SK-N-SH treated with all-trans-retinoic acid at 6 μM for 48 hours (cell line): ENCODE data around the gene FLT4.

Experiments used
- ATAC-seq: fragments of 200-7000 bp; cut with Tn5 transposase; 3 replicates; pipeline ENCODE4 v1.9.1; 2020; ENCODE audit warnings: mild to moderate bottlenecking, moderate library complexity
- BACH2 ChIP-seq: fragments of 250-450 bp; sonication (Bioruptor Pico); IDR thresholded peaks from 2 replicates; pipeline ENCODE4 v1.9.0; 2021; ENCODE audit warnings: mild to moderate bottlenecking, borderline replicate concordance
- CSDC2 ChIP-seq: fragments of 250-450 bp; sonication (Bioruptor Pico); IDR thresholded peaks from 2 replicates; pipeline ENCODE4 v1.5.0; 2020; ENCODE audit warnings: mild to moderate bottlenecking, moderate library complexity
- CSRNP3 ChIP-seq: fragments of 250-450 bp; sonication (Bioruptor Pico); IDR thresholded peaks from 2 replicates; pipeline ENCODE4 v1.5.1; 2021; ENCODE audit warnings: mild to moderate bottlenecking, moderate library complexity
- ESRRG ChIP-seq: fragments of 250-450 bp; sonication (Bioruptor Pico); IDR thresholded peaks from 2 replicates; pipeline ENCODE4 v1.6.1; 2021; ENCODE audit warnings: mild to moderate bottlenecking
- ISL1 ChIP-seq: fragments of 250-450 bp; sonication (Bioruptor Pico); IDR thresholded peaks from 2 replicates; pipeline ENCODE4 v2.1.2; 2022; ENCODE audit warnings: mild to moderate bottlenecking, moderate library complexity
- OSR1 ChIP-seq: fragments of 250-450 bp; sonication (Bioruptor Pico); IDR thresholded peaks from 2 replicates; pipeline ENCODE4 v1.8.0; 2022; ENCODE audit warnings: moderate library complexity, mild to moderate bottlenecking, inconsistent platforms
- POU6F1 ChIP-seq: fragments of 250-450 bp; sonication (Bioruptor Pico); IDR thresholded peaks from 2 replicates; pipeline ENCODE4 v1.8.0; 2021; ENCODE audit warnings: low read depth, mild to moderate bottlenecking, moderate library complexity, borderline replicate concordance
- PPARA ChIP-seq: fragments of 250-450 bp; sonication (Bioruptor Pico); IDR thresholded peaks from 2 replicates; pipeline ENCODE4 v1.5.0; 2020; ENCODE audit warnings: mild to moderate bottlenecking, borderline replicate concordance
- SNAI2 ChIP-seq: fragments of 250-450 bp; sonication (Bioruptor Pico); IDR thresholded peaks from 2 replicates; pipeline ENCODE4 v1.5.0; 2020; ENCODE audit warnings: mild to moderate bottlenecking, moderate library complexity
- TCF4 ChIP-seq: fragments of 250-450 bp; sonication (Bioruptor Pico); IDR thresholded peaks from 2 replicates; pipeline ENCODE4 v1.8.0; 2021; ENCODE audit warnings: mild to moderate bottlenecking, moderate library complexity, borderline replicate concordance
- TOX ChIP-seq: fragments of 250-450 bp; sonication (Bioruptor Pico); IDR thresholded peaks from 2 replicates; pipeline ENCODE4 v1.8.0; 2021; ENCODE audit warnings: mild to moderate bottlenecking, moderate library complexity, borderline replicate concordance
- ZC3H10 ChIP-seq: fragments of 250-450 bp; sonication (Bioruptor Pico); IDR thresholded peaks from 2 replicates; pipeline ENCODE4 v1.5.1; 2021; ENCODE audit warnings: mild to moderate bottlenecking, moderate library complexity
- ZFP3 ChIP-seq: fragments of 250-450 bp; sonication (Bioruptor Pico); IDR thresholded peaks from 2 replicates; pipeline ENCODE4 v1.5.0; 2020; ENCODE audit warnings: mild to moderate bottlenecking, moderate library complexity
- ZFP30 ChIP-seq: fragments of 450-650 bp; formaldehyde crosslinking; IDR thresholded peaks from 2 replicates; pipeline ENCODE4 v1.5.0; 2022; ENCODE audit warnings: mild to moderate bottlenecking, moderate library complexity
- ZNF565 ChIP-seq: fragments of 450-650 bp; formaldehyde crosslinking; conservative IDR thresholded peaks from 2 replicates; pipeline ENCODE4 v1.5.0; 2020; ENCODE audit warnings: low read depth, mild to moderate bottlenecking, moderate library complexity
- ZNF70 ChIP-seq: fragments of 450-650 bp; formaldehyde crosslinking; IDR thresholded peaks from 2 replicates; pipeline ENCODE4 v1.5.0; 2020; ENCODE audit warnings: mild to moderate bottlenecking, moderate library complexity
- ZNF8 ChIP-seq: fragments of 450-650 bp; formaldehyde crosslinking; IDR thresholded peaks from 2 replicates; pipeline ENCODE4 v1.5.0; 2020; ENCODE audit warnings: mild to moderate bottlenecking, moderate library complexity
- TF ChIP-seq, protein P1 (sequence below): fragments of 250-450 bp; sonication (Bioruptor Pico); IDR thresholded peaks from 2 replicates; pipeline ENCODE4 v1.5.1; 2020; ENCODE audit warnings: low read depth, mild to moderate bottlenecking, moderate library complexity
- TF ChIP-seq, protein P2 (sequence below): fragments of 250-450 bp; sonication (Bioruptor Pico); IDR thresholded peaks from 2 replicates; pipeline ENCODE4 v1.8.0; 2020; ENCODE audit warnings: mild to moderate bottlenecking, moderate library complexity, borderline replicate concordance

Gene FLT4

GRCh38 chr5:180649297-180650039 is at the start of gene FLT4:
Gene FLT4 (minus strand): TSS chr5:180649600. CDS start chr5:180649545, 55 bp downstream.
- TF ChIP-seq OSR1 = no peak
- no peak for TF ChIP-seq ESRRG (CRISPR knock-in tag)
- TF ChIP-seq ZNF8 = no peak
- no peak for ATAC-seq

DNA sequence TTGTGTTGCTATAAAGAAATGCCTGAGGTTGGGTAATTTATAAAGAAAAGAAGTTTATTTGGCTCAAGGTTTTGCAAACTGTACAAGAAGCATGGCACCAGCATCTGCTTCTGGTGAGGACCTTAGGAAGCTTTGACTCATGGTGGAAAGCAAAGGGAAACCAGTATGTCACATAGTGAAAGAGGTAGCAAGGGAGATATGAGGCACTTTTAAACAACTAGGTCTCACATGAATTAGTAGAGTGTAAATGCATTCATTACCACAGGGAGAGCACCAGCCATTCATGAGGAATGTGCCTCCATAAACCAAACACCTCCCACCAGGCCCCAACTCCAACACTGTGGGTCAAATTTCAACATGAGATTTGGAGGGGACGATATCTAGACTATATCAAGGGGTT is 49.6 kb upstream of the FLT4 start:
- ATAC-seq = no peak
- TF ChIP-seq ZNF565 (CRISPR knock-in tag) (no peak), BACH2 (no peak), OSR1 (no peak), POU6F1 (CRISPR knock-in tag) (no peak), CSRNP3 (CRISPR knock-in tag) (no peak), TCF4 (CRISPR knock-in tag) (no peak), ZFP30 (no peak), ZNF70 (CRISPR knock-in tag) (no peak), SNAI2 (CRISPR knock-in tag) (no peak), TOX (no peak), CSDC2 (CRISPR knock-in tag) (no peak), ZFP3 (CRISPR knock-in tag) (no peak), PPARA (CRISPR knock-in tag) (no peak)
- TF ChIP-seq, protein P1, sequence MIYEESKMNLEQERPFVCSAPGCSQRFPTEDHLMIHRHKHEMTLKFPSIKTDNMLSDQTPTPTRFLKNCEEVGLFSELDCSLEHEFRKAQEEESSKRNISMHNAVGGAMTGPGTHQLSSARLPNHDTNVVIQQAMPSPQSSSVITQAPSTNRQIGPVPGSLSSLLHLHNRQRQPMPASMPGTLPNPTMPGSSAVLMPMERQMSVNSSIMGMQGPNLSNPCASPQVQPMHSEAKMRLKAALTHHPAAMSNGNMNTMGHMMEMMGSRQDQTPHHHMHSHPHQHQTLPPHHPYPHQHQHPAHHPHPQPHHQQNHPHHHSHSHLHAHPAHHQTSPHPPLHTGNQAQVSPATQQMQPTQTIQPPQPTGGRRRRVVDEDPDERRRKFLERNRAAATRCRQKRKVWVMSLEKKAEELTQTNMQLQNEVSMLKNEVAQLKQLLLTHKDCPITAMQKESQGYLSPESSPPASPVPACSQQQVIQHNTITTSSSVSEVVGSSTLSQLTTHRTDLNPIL (CRISPR knock-in tag) = no peak
- TF ChIP-seq, protein P2, sequence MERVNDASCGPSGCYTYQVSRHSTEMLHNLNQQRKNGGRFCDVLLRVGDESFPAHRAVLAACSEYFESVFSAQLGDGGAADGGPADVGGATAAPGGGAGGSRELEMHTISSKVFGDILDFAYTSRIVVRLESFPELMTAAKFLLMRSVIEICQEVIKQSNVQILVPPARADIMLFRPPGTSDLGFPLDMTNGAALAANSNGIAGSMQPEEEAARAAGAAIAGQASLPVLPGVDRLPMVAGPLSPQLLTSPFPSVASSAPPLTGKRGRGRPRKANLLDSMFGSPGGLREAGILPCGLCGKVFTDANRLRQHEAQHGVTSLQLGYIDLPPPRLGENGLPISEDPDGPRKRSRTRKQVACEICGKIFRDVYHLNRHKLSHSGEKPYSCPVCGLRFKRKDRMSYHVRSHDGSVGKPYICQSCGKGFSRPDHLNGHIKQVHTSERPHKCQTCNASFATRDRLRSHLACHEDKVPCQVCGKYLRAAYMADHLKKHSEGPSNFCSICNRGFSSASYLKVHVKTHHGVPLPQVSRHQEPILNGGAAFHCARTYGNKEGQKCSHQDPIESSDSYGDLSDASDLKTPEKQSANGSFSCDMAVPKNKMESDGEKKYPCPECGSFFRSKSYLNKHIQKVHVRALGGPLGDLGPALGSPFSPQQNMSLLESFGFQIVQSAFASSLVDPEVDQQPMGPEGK (CRISPR knock-in tag) = no peak

GRCh38 chr5:180696116-180696515 is 46.7 kb upstream of the FLT4 start:
- TF ChIP-seq ZC3H10 (CRISPR knock-in tag) (no peak), ZNF8 (no peak), ZFP3 (CRISPR knock-in tag) (no peak), ESRRG (CRISPR knock-in tag) (no peak), ISL1 (no peak), OSR1 (no peak), CSRNP3 (CRISPR knock-in tag) (no peak), BACH2 (no peak)
- TF ChIP-seq, protein P2 (CRISPR knock-in tag) = no peak
- no peak for ATAC-seq
